AG09309 (cell line): ENCODE data around the gene SBNO2.
"Not testable (repeated sequence)": the region's sequence is repeated elsewhere in the genome, so short reads cannot be mapped to it uniquely, and the experiment has no call there.

Source experiments
- DNase-seq: peaks from one replicate; pipeline ENCODE4 v3.0.0-alpha.2; 2010; ENCODE audit warnings: low read depth
- H3K4me3 ChIP-seq: 2 replicates; pipeline ENCODE4 v1.5.1; 2011; ENCODE audit warnings: mild to moderate bottlenecking, low read depth, low read length, moderate library complexity; ENCODE audit not compliant: control insufficient read depth
- CTCF ChIP-seq: IDR thresholded peaks from 2 replicates; pipeline ENCODE4 v1.5.1; 2011; ENCODE audit warnings: mild to moderate bottlenecking, low read depth, low read length, inconsistent platforms; ENCODE audit not compliant: insufficient read depth, control insufficient read depth; ENCODE audit errors: missing control alignments

SBNO2 gene

GRCh38 chr19:1206150-1206863 is 32.2 kb upstream of the SBNO2 start:
- peak overlapping the region; percentile 91 for H3K4me3 ChIP-seq
- no peak for TF ChIP-seq CTCF
- DNase-seq, result no peak

DNA sequence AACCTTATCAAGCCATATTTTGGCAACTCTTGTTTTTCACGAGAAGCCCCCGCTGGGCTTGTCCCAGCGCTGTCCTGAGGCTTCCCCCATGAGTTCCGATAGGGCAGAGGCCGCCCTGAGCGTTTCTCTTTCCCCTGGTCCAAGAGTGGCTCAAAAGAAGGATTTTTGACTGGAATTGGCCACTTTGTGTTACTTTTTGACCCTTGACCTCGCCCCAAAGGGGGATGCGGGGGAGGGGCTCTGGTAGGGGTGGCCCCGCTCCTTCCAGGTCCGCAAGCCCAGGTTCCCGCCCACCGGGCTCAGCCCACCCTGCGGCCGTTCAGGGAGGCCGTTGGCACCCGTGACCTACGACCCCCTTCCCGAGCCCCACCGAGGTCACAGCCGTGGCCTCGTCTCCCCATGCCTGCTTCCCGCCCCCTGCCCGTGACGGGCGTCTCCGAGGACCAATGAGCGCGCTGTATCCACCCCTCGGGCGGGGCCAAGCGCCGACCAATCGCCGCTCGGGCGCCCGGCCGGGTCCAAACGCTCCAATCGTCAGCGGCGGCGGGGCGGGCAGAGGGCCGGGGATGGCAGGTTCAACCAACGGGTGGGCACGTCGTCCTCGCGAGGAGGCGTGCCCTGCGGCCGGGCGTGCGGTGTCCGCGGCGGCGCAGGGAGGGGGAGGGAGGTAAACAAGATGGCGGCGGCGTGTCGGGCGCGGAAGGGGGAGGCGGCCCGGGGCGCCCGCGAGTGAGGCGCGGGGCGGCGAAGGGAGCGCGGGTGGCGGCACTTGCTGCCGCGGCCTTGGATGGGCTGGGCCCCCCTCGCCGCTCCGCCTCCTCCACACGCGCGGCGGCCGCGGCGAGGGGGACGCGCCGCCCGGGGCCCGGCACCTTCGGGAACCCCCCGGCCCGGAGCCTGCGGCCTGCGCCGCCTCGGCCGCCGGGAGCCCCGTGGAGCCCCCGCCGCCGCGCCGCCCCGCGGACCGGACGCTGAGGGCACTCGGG is 31.3 kb upstream of the SBNO2 start, which contains the start of gene STK11:
Gene STK11, plus strand, starts transcription at position 665 of the 986 bp plus-strand sequence. CDS start 1,136 bp downstream, outside the sequence.
- DNase-seq, result peak; percentile 81
- TF ChIP-seq CTCF, result no peak
- H3K4me3 ChIP-seq, result peak within 1 kb of the TSS; percentile 91

DNA sequence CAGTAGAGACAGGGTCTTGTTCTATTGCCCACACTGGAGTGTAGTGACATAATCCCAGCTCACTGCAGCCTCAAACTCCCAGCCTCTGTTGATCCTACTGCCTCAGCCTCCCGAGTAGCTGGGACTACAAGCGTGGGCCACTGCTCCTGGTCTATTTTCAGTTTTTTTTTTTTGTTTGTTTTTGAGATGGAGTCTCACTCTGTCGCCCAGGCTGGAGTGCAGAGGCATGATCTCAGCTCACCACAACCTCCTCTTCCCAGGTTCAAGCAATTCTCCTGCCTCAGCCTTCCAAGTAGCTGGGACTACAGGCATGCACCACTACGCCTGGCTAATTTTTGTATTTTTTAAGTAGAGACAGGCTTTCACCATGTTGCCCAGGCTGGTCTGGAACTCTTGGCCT is 26.5 kb upstream of the SBNO2 start:
- H3K4me3 ChIP-seq, DNase-seq: not testable (repeated sequence)

DNA sequence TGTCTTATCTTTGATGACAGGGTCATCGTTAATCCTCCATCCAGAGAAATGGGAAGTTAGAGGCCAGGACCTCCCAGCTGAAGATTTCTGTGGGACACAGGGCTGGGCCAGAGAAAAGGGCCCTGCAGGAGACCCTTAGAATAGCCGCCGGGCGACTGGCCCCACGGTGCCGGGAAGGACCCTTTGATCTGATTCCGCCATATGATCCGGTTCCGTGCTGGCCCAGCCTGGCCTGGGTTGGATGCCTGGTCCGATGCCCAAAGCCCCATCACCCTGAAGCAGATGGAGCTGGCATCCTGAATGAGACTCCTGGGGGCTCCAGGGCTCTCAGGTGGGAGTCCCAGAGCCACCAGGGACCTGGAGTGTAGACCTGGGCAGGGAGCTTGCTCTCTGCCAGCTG is 25.5 kb upstream of the SBNO2 start:
- DNase-seq, result no peak
- TF ChIP-seq CTCF, result no peak
- H3K4me3 ChIP-seq, result no peak overlapping the region

- no peak for DNase-seq
Measured at GRCh38 chr19:1189419-1189818, 15.4 kb upstream of the SBNO2 start.

GRCh38 chr19:1183543-1184172 is 9.6 kb upstream of the SBNO2 start:
- H3K4me3 ChIP-seq, result no peak overlapping the region
- TF ChIP-seq CTCF, result no peak
- no peak for DNase-seq

More at GRCh38 chr19:1189419-1189818, 15.4 kb upstream of the SBNO2 start:
- H3K4me3 ChIP-seq, result no peak overlapping the region
- no peak for TF ChIP-seq CTCF
